A549 (cell line): ENCODE data around the gene ERCC6L.

Experiments
- CTCF ChIP-seq: fragments of >200 bp; sonication (Bioruptor Twin); formaldehyde crosslinking; IDR thresholded peaks from 3 replicates; pipeline ENCODE4 v1.5.1; 2016
- SMC3 ChIP-seq: fragments of >200 bp; sonication (Bioruptor Twin); formaldehyde crosslinking; IDR thresholded peaks from 3 replicates; pipeline ENCODE4 v1.6.1; 2018; ENCODE audit warnings: inconsistent platforms

- TF ChIP-seq CTCF (no peak), SMC3 (no peak)
Observed at GRCh38 chrX:72247206-72247942, 8.5 kb upstream of the ERCC6L start.
